Neuronal stem cell (in vitro differentiated cells): ENCODE results near the gene LRP1.

Experiments used
- DNase-seq: peaks from one replicate; pipeline ENCODE4 v3.0.0-alpha.2; 2013; ENCODE audit warnings: low spot score
- H2AFZ ChIP-seq: one replicate; pipeline ENCODE4 v1.6.1; 2013; ENCODE audit warnings: mild to moderate bottlenecking, low read length, inconsistent platforms
- H2AK5ac ChIP-seq: 2 replicates; pipeline ENCODE4 v1.6.1; 2013; ENCODE audit warnings: low read depth, mild to moderate bottlenecking, inconsistent platforms, low read length, moderate library complexity, mixed read lengths
- H2BK120ac ChIP-seq: 2 replicates; pipeline ENCODE4 v1.6.1; 2013; ENCODE audit warnings: low read depth, mild to moderate bottlenecking, inconsistent platforms, low read length, moderate library complexity, mixed read lengths
- H2BK12ac ChIP-seq: one replicate; pipeline ENCODE4 v1.6.1; 2013; ENCODE audit warnings: low read length, inconsistent platforms
- H2BK15ac ChIP-seq: 2 replicates; pipeline ENCODE4 v1.6.1; 2013; ENCODE audit warnings: mild to moderate bottlenecking, low read length, inconsistent platforms, mixed read lengths
- H2BK5ac ChIP-seq: one replicate; pipeline ENCODE4 v1.6.1; 2013; ENCODE audit warnings: inconsistent platforms, mild to moderate bottlenecking, low read length, moderate library complexity
- H3K14ac ChIP-seq: one replicate; pipeline ENCODE4 v1.6.1; 2013; ENCODE audit warnings: low read length, inconsistent platforms
- H3K18ac ChIP-seq: 2 replicates; pipeline ENCODE4 v1.6.1; 2013; ENCODE audit warnings: low read length, inconsistent platforms
- H3K23ac ChIP-seq: 2 replicates; pipeline ENCODE4 v1.6.1; 2013; ENCODE audit warnings: low read depth, mild to moderate bottlenecking, mixed read lengths, low read length, inconsistent platforms; ENCODE audit not compliant: poor library complexity
- H3K27ac ChIP-seq: replicated peaks from 3 replicates; pipeline ENCODE4 v1.5.1; 2013; ENCODE audit warnings: low read length, inconsistent platforms
- H3K27me3 ChIP-seq, 3 experiments: 2 replicates each; pipeline ENCODE4 v1.6.1; 2013; ENCODE audit warnings: low read length in 3 of 3, mild to moderate bottlenecking in 2 of 3, inconsistent platforms in 1 of 3, low read depth in 1 of 3, mixed read lengths in 1 of 3, moderate library complexity in 1 of 3; ENCODE audit not compliant: control insufficient read depth in 3 of 3, insufficient read depth in 3 of 3
- H3K36me3 ChIP-seq, 2 donors: replicated peaks in 1 of 2; 2 replicates each; pipeline ENCODE4 v1.6.1; 2013; ENCODE audit warnings: low read length in 2 of 2; ENCODE audit not compliant: control insufficient read depth in 2 of 2, insufficient read depth in 2 of 2
- H3K4ac ChIP-seq: 2 replicates; pipeline ENCODE4 v1.6.1; 2013; ENCODE audit warnings: inconsistent platforms, mild to moderate bottlenecking, low read length, moderate library complexity
- H3K4me1 ChIP-seq, 2 donors: 1 replicate in 1 of 2; 2 replicates in 1 of 2; pipeline ENCODE4 v1.6.1; 2013; ENCODE audit warnings: low read length in 2 of 2, low read depth in 1 of 2; ENCODE audit not compliant: control insufficient read depth in 2 of 2, insufficient read depth in 1 of 2
- H3K4me2 ChIP-seq: one replicate; pipeline ENCODE4 v1.6.1; 2013; ENCODE audit warnings: mild to moderate bottlenecking, low read length, inconsistent platforms; ENCODE audit not compliant: insufficient read depth, poor library complexity, severe bottlenecking
- H3K4me3 ChIP-seq, 2 donors: 2 replicates each; pipeline ENCODE4 v1.5.1; 2013; ENCODE audit warnings: low read length in 2 of 2, mild to moderate bottlenecking in 2 of 2, inconsistent platforms in 1 of 2, moderate library complexity in 1 of 2
- H3K79me1 ChIP-seq: one replicate; pipeline ENCODE4 v1.6.1; 2013; ENCODE audit warnings: low read depth, mild to moderate bottlenecking, inconsistent platforms, low read length, moderate library complexity
- H3K9ac ChIP-seq: one replicate; pipeline ENCODE4 v1.6.1; 2013; ENCODE audit warnings: mild to moderate bottlenecking, low read depth, low read length, inconsistent platforms; ENCODE audit not compliant: poor library complexity
- H3K9me3 ChIP-seq, 2 donors: replicated peaks in 1 of 2; 2 replicates each; pipeline versions ENCODE3 to v1.6.1; 2013; ENCODE audit warnings: low read length in 2 of 2, mild to moderate bottlenecking in 2 of 2, inconsistent platforms in 1 of 2, low read depth in 1 of 2, mixed read lengths in 1 of 2, moderate library complexity in 1 of 2; ENCODE audit not compliant: control insufficient read depth in 2 of 2, insufficient read depth in 1 of 2
- H4K8ac ChIP-seq: one replicate; pipeline ENCODE4 v1.6.1; 2013; ENCODE audit warnings: low read depth, mild to moderate bottlenecking, inconsistent platforms, low read length, moderate library complexity
- H4K91ac ChIP-seq: one replicate; pipeline ENCODE4 v1.6.1; 2013; ENCODE audit warnings: low read length, low read depth, mild to moderate bottlenecking, inconsistent platforms; ENCODE audit not compliant: poor library complexity
- WGBS, 2 donors: extraction: QIAGEN DNeasy Blood & Tissue Kit; methylation state at CpG; one replicate each; pipeline ENCODE4 v1.1.7; 2013; ENCODE audit warnings: missing lambda C conversion rate in 2 of 2, mixed read lengths in 1 of 2; ENCODE audit not compliant: insufficient read length in 2 of 2, insufficient replicate concordance in 1 of 2; ENCODE audit errors: extremely low coverage in 2 of 2; 5-methylcytosine and 5-hydroxymethylcytosine counted together

LRP1 gene

GRCh38 chr12:57219993-57220754, 91.9 kb downstream of the LRP1 start:
- Histone ChIP-seq H4K91ac (no peak overlapping the region), H4K8ac (no peak overlapping the region), H3K27ac (no peak overlapping the region), H2BK120ac (no peak overlapping the region), H2BK12ac (no peak overlapping the region), H3K18ac (no peak overlapping the region), H3K79me1 (no peaks in the 10 kb centered on the region), H3K4me1 (peaks cover 26 to 29% of the 10 kb centered on the region in 2 donors), H3K23ac (peak overlapping the region; percentile 16), H3K36me3 (no peaks in the 10 kb centered on the region), H2BK5ac (no peak overlapping the region), H3K4ac (no peak overlapping the region), H3K27me3 (peaks cover 61 to 99% (median 96%) of the 10 kb centered on the region in 3 experiments), H2AK5ac (peak overlapping the region; percentile 81), H3K9ac (peak overlapping the region; percentile 93), H2AFZ (no peak overlapping the region), H3K4me3 (no peak overlapping the region), H3K14ac (no peak overlapping the region), H3K4me2 (no peak overlapping the region), H2BK15ac (no peak overlapping the region), H3K9me3 (peaks cover 0 to 4% of the 10 kb centered on the region in 2 donors)
- no peak for DNase-seq
- no CpG with 5 or more reads among the region's 38 CpGs for WGBS, 2 donors

- Histone ChIP-seq H3K4me3 (no peak overlapping the region), H3K9me3 (peaks cover 0 to 4% of the 10 kb centered on the region in 2 donors)
Measured at GRCh38 chr12:57220770-57221168, 92.5 kb downstream of the LRP1 start.

GRCh38 chr12:57221169-57221917, 93.1 kb downstream of the LRP1 start:
- peak overlapping the region; percentile 4 for H3K18ac ChIP-seq
- no peak for DNase-seq
- H3K27me3 ChIP-seq: peaks cover 58 to 99% (median 96%) of the 10 kb centered on the region in 3 experiments
- H2BK5ac ChIP-seq: no peak overlapping the region
- H3K27ac ChIP-seq: no peak overlapping the region
- H2BK15ac ChIP-seq: peak overlapping the region; percentile 45
- no peak overlapping the region for H2AFZ ChIP-seq
- H3K4me3 ChIP-seq: no peak overlapping the region
- H3K14ac ChIP-seq: no peak overlapping the region
- no peak overlapping the region for H2BK120ac ChIP-seq
- no peak overlapping the region for H3K9ac ChIP-seq
- no peaks in the 10 kb centered on the region for H3K36me3 ChIP-seq
- H3K23ac ChIP-seq: no peak overlapping the region
- H3K4me2 ChIP-seq: no peak overlapping the region
- H4K91ac ChIP-seq: no peak overlapping the region
- no peak overlapping the region for H4K8ac ChIP-seq
- H3K4me1 ChIP-seq: peaks cover 21 to 27% of the 10 kb centered on the region in 2 donors
- no peak overlapping the region for H2BK12ac ChIP-seq
- no CpG with 5 or more reads among the region's 24 CpGs for WGBS, 2 donors
- H3K4ac ChIP-seq: no peak overlapping the region
- H3K79me1 ChIP-seq: no peaks in the 10 kb centered on the region
- H3K9me3 ChIP-seq: peaks cover 0 to 4% of the 10 kb centered on the region in 2 donors
- peak overlapping the region; percentile 81 for H2AK5ac ChIP-seq

More at GRCh38 chr12:57220770-57221168, 92.5 kb downstream of the LRP1 start:
- Histone ChIP-seq H3K18ac (no peak overlapping the region), H2AK5ac (peak overlapping the region; percentile 81), H3K14ac (no peak overlapping the region), H3K27me3 (peaks cover 61 to 99% (median 96%) of the 10 kb centered on the region in 3 experiments), H3K36me3 (no peaks in the 10 kb centered on the region), H3K4me2 (no peak overlapping the region), H3K27ac (no peak overlapping the region), H3K9ac (no peak overlapping the region), H4K8ac (no peak overlapping the region), H3K4ac (no peak overlapping the region), H2BK15ac (peak overlapping the region; percentile 45), H2BK120ac (no peak overlapping the region), H4K91ac (no peak overlapping the region), H2AFZ (no peak overlapping the region), H2BK12ac (no peak overlapping the region), H3K23ac (peak overlapping the region; percentile 16), H3K79me1 (no peaks in the 10 kb centered on the region), H3K4me1 (peaks cover 24 to 26% of the 10 kb centered on the region in 2 donors), H2BK5ac (no peak overlapping the region)
- WGBS, 2 donors: no CpG with 5 or more reads among the region's 1 CpG
- DNase-seq: no peak
